Erythroblast (primary cell): Measurements from ENCODE around the gene COL2A1.

Source experiments
- GATA1 ChIP-seq: IDR thresholded peaks from 2 replicates; pipeline ENCODE4 v1.6.1; 2011; ENCODE audit warnings: low read depth, mild to moderate bottlenecking, control low read depth, low read length, moderate library complexity
- POLR2A ChIP-seq: IDR thresholded peaks from 2 replicates; pipeline ENCODE4 v1.6.1; 2011; ENCODE audit warnings: mild to moderate bottlenecking, low read length

- TF ChIP-seq POLR2A: no peak
- no peak for TF ChIP-seq GATA1
Observed at GRCh38 chr12:47991106-47992061, 12.9 kb downstream of the COL2A1 start.
